Limb (tissue), 2 donors: ENCODE measurements around the gene CEP63.

ENCODE experiments used
- DNase-seq, 2 donors: peaks; one replicate each; pipeline ENCODE4 v3.0.0-alpha.2; 2016; ENCODE audit errors: extremely low spot score in 2 of 2

CEP63 gene

DNA sequence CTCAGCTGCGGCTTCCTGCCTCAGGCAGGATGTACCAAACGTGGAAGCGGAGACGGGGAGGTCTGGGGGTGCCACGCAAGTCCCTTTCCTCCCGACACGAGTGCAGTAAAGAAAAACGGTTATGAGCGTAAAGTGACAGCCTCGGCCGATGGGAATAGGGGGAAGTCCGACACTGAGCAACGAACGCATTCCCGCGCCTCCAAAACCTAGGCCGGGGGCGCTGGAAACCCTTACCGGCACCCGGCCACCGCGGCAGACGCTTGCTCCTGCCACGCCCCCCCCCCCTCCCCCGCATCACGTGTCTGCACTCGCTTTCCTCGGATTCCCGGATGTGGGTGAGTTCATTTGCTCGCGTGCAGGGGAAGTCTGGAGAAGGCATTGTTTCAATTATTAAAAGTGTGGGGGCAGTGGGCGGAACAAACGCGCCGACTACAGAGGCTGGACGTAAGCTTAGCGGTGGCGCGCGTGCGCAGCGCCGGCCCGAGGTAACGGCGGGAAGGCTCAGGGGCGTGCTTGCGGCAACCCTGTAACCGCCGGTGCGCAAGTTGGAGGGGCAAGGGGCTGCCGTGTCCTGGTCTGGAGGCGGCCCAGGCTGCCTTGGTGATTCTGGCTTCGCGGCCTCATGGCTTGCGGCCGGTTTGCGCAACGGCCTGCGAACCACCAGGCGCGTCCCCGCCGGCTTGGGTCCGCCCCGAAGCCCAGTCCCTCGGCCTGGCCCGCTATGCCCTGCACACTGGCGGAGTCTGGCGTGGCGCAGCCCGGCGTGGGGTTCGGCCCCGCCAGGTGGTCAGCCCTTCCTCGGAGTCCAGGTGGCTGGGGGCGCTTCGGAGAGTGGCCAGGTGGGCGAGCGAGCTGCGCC, at the start of gene CEP63, which contains the start of gene ANAPC13:
TSS of gene CEP63 (plus strand) at position 340 of the 859 bp plus-strand sequence. CDS start 9,264 bp downstream, outside the sequence.
TSS of gene ANAPC13 (minus strand) at position 268 of the 859 bp plus-strand sequence. CDS start 3,081 bp downstream, outside the sequence.
- peak; percentile 95 to 97 for DNase-seq

DNA sequence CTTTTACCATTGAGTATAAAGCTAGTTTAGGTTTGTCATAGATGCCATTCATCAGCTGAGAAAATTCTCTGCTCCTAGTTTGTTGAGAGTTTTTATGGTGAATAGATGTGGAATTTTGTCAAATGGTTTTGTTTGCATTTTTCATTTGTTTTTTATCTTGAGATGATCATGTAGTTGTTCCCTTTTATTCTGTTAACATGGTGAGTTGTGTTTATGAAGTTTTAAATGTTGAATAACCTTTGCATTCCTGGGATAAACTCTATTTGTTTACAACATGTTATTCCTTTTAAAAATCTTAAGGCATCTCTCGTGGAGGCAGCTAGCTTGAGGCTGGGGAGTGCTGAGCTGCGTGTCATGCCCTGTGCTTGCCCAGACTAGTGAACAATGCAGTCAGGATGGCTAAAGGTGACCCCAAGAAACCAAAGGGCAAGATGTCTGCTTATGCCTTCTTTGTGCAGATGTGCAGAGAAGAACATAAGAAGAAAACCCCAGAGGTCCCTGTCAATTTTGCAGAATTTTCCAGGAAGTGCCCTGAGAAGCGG, 48.6 kb upstream of the CEP63 start:
- DNase-seq: no peak

DNA sequence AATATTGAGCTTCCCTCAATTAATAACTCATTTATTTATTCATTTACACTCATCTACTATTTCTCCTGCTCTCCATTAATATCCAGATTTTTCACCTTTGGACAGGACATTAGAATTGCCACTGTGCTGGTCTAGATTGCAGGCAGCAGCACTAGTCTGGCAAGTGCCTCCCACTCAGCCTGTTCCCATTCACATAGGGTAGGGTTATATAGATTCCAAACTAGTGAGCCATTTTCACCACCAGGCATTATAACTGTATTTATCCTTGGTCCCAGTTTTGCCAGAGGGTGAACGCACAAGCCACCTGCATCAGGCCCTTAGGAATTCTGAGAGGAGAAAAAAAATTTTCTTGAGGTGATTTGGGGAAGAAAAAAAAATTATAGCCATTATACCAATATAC, 44.5 kb upstream of the CEP63 start:
- DNase-seq: no peak

DNA sequence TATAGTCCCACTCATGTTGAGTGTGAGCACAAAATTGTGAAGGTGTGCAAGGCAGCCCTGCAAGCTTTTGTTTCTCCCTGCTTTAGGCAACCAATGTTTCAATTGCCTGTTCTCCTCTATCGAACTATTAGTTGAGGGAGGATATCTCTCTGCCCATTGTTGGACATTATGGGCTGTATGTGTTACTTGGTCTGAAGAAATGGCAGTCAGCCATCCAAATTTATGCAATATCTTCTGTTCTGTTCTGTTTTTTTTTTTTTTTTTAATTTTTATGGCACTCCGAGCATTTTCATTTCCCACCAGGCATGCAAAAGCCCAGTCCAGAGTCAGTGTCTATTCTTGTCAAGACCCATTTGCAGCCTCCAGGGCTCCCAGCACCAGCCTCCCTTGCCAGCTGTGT, 44.0 kb upstream of the CEP63 start:
- no peak for DNase-seq

DNA sequence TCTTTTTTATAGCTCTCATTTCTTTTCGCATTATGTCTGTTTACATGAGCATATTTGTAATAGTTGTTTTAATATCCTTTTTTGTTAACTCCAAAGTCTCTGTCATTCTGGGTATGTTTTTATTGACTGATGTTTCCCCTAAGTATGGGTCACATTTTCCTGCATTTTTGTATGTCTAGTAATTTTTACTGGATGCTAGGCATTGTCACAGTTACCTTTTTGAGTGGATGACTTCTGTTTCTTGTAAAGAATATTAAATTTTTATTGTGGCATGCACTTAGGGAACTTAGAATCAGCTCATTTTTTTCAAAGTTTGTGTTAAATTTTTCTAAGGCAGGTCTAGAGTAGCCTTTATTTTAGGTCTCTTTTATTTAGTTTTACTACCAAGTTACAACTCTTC, 40.8 kb upstream of the CEP63 start:
- DNase-seq: no peak

DNA sequence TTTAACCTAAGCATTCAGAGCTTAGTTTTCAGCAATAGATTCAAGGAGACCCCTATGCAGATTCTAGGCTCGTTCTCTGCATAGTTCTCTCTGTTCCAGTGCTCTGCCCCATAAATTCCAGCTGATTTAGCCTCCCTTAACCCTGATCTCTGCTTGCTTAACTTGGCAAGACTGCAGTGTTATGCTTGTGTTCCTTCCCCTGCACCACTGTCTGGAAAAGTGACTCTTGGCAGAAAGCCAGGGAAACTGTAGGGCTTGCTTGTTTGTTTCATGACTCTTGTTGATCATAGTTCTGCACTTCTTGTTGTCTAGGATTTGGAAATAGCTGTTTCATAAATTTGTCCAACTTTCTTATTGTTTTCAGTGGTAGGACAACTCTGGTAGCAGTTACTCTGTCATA, 40.2 kb upstream of the CEP63 start:
- no peak for DNase-seq

DNA sequence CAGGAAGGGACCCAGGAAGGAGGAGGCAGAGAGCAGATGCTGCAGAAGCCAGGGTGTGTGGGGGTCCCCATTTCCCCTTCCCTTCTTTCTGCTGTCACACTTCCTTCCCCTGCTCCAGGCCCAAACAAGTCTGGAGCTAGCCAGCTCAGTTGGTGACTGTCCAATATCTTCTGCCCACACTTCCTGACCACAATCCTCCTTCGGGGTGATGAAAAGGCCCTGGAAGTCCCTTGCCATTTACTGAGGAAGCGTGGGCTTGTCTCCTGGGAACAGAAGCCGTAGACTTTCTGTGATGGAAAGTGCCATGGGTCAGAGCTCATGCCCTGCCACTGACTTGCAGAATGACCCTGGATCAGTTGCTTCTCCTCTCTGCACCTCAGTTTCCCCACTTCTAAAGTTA, 39.1 kb upstream of the CEP63 start:
- DNase-seq: no peak

DNA sequence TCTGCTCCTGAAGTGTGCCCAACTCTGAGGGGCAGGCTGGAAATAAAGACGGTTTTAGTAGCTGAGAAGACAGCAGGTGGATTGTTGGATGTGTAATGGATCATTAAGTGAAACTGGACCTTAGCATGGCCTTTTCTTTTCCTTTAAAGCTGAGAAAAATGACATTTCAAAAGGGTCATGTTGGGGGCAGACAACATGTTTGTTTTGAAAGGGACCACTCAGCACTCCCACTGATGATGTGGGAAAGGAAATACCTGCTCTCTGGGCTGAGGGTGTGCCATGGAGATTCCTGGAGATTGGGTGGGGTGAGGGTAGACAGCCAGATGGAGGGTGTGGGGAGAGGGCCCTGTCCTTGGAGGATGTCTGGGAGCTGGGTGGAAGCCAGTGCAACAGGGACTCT, 38.5 kb upstream of the CEP63 start:
- no peak for DNase-seq

DNA sequence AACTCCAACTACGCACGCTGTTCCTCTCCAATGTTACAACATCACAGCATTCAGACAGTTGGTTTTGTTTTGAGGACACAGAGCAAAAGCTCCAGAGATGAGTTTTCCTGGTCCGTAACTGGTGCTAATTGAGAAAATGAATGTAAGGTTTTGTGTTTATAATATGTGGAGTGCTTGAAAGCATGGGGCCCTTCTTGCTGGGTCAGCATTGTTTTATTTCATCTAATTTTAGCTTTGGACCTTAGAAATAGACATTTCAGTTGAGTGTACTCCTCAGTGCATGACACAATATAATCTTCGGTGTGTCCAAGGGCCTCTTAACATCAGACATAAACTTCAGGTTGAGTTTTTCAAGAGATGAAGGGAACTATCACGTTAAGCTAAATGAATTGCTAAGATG, 37.2 kb upstream of the CEP63 start:
- no peak for DNase-seq

DNA sequence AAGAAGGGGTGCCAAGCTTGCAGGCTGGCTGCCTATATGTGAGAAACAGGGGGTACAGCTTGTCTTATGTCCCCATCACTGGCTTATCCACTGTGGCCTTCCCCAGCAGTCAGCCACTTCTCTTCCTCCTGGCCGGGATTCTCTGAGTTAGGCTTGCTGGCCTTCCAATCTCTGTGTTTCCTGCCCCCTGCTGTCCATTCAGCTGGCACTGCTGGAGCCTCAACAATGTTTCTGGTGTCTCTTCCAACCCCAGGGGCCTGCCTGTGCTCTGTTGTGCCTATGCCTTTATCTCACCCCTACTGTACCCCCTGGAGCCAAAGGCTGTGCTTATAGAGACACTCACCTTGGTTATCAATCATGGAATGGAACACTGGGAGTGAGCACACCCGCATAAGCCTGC, 36.6 kb upstream of the CEP63 start:
- DNase-seq: no peak

DNA sequence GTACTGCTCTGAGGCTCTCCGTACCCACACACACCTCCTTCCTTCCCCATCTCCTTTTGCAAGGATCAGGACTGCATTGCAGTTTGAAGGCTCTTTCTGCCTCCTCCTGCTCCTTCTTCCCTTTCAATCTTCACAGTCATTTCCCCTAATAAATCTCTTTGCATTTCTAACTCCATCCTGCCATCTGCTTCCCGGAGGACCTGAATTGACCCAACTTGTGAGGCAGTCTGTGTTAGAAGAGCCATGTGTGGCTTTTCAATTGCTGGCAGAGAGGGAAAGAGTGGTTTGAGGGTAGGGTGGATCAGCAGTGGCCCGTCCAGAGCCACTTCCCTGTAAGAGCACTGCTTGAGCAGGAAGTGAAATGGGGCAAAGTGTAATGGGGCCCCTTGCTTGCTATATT, 35.9 kb upstream of the CEP63 start:
- no peak for DNase-seq

DNA sequence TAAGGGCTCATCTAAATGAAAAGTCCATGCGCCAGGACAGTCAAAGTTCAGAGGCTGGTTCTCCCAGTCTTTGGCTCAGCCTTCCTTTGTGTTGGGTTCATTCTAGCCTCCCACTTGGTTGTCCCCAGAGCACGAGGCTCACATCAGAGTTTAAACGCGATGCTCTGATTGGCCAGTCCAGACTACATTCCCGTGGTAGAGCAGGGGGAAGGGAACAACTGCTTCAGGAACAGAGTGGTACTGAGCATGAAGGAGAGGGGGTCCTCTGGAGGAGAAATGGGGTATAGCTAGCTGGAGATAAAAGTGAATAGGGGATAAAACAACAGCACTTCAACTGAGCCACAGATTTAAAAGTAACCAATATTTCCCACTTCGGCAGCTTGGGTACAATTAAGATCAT, 32.2 kb upstream of the CEP63 start:
- DNase-seq: no peak

DNA sequence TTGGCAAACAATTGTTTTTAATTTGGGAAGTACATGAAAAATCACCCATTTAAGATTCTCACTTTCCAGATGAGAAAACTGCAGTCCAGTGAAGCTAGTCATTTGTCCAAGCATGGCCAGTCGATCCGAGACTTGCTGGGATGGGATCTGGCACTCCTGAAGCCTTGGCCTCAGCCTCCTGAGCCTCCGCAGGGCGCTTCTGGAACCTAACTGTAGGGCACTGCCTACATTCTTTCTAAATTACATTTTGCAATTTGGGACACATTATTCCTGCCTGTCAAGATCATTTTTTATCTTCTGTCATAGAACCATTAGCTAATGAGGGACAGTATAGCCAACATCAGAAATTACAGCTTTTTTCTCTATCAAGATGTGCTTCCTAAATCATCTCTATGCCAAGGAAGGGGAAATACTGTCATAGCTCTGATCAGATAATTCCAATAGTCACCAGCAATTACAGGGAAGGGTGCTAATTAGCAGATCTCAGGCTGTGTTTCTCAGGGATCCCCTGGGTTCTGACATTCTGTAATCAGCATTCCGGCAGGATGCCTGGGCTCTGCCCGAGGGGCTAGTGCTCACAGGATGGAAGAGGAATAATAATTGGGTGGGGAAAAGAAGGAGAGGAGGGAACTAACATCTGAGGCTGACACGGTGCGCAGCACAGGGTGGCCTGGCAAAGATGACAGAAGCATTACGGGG, 28.3 kb upstream of the CEP63 start:
- DNase-seq: no peak

DNA sequence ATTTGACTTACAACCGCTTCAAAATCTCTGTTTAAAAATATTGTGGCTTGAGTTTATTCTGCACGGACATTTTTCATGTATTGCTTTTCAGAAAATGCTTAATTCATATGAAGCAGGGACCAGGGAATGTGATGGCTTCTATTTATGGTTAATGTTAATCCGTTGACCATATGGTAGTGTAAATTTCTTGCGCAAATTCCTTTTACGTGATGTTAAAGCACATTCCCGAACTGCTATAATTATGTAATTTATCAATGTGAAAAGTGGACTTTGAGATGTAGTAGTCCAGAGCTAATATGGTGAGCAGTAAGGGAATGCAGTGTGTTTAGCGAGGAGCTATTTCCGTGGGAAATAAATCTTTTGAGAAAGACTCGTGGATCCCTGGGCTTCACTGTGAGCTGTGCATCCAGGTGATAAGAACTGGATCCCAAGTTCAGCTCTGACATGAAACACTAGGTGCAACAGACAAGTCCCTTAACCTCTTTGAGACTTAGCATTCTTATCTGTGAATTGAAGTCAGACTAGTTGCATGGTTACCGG, 27.4 kb upstream of the CEP63 start:
- no peak for DNase-seq

DNA sequence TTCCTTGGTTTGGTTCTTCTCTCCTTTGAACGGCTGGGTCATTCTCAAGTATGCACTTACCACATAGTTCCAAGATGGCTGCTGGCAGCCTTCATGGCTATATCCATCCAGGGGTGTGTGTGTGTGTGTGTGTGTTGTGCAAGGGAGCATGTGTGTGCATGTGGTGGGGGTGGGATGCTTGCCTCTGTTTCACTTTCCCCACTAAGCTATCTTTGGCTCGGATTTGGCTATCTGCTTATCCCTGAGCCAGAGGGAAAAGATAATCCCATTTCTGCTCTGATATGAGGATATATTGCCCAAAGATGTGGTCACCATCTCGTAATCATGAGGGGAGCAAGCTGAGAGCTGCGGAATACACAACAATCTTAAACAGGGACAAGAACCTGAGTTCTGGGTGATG, 26.3 kb upstream of the CEP63 start:
- no peak for DNase-seq

DNA sequence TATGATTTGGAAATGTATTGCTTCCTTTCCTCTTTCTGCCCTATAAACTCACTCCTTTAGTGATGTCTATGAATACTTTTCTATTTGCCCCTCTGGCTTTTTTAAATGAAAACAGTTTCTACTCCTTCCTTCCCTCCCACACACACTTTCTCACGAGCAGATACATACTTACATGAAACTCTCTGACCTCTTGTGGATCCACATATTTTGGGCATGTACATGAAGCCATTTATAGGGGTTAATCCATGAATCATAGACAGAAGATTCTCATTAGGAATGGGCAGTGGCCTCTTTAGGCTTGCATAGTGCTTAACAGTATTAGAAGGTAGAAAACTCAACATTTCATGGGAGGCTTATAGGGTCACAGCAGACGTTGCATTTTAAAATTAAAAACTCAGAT, 24.9 kb upstream of the CEP63 start:
- no peak for DNase-seq

DNA sequence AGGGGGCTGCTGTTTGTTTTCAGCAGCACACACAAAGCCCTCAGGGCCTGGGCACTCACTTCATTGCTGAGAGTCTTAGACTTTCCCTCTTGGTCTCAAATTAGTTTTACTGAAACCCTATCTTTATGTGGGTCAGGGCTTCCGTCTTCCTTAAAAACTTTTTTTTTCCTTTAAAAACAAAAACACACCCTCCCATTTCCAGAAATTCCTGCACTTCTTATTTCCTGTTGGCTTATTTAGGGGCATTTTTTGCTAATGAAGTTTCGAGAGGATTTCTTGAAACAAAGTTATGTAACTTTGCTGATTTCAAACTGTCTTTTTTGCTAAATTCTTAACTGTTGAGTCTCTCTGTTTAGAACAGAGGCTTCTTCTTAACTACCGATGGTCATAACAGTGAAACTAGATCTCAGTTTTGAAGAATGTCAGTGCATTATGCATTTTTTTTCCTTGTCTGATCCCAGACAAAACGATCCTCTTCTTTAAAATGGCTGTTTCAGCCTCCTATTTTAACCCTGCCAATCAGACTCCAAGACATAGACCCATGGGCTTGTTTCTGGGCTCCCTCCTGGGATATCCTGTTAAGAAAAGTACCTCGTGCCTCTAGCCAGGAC, 23.4 kb upstream of the CEP63 start:
- peak in 1 of 2 donors; percentile 46 for DNase-seq

DNA sequence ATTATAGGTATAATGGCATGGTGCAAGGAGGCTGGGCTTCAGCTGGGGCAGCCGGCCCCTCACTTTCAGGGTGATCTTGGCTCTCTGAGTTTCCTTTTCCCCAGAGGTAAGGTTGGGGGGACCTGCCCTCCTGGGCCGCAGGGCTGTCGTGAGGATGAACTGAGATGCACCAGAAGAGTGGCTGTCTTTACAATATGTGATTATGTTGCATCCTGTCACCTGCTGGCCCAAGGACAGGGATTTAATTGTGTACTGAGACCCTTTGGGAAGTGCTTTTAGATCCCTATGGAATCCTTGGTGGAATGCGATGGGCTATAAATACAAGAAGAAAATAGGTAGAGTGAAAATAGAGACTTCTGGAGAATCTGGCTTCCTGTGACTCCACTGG, 22.2 kb upstream of the CEP63 start:
- DNase-seq: peak in 1 of 2 donors; percentile 28

DNA sequence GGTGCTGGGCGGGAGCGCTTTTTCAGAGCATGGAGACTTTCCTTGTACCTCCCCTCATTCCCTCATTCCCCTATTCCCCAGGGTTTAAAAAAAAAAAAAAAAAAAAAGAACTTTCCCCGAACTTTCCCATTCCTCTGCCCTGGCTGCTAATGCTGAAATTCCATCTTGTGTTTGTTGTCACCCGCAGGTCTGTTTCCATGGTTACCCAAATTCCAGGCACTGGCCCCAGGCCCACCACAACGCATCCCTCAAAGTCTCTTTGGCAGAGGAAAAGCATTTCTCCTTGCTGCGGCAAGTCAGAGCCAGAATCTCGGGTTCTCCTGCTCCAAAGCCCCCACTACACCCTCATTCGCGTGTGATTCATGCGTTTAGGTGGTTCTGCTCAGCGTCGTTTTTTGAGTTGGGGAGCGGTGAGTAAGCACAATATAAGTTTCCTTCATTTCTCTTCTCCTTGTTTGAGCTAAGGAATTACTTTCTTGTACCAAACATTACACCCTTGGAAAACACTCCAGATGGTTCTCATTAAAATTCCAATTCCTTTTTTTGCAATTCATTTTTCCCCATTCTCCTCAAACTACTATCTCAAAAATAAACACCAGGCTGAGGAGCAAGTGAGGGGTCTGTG, 21.7 kb upstream of the CEP63 start:
- peak; percentile 92 to 93 for DNase-seq

DNA sequence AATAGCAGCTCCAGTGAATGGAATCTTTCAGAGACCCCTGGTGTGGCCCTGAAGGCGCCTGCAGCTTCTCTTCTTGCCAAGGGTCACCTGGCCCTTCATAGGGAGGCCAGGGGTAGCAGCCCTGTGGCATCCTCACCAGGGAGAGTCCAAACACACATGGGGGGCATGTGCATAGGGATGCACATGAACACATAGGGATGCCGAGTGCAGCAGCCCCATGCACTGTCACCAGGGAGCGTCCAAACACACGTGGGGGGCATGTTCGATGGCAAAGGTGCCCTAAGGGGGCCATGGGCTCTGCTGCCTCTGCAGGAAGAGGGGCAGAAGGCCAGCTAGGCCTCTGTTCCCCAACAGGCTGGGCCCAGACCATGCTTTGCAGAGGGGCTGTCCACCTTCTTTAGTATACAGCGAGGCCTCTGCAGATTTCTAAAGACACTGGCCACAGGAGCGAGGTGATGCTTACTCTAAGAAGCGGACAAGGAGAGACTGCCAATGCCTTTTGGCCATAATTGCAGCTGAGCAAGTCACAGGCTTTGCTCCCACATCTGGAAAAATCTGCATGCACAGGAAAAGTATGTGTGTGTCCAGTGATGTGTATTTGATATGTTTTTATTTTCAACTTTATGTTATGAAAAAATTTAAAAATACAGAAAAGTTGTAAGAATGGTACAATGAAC, 21.0 kb upstream of the CEP63 start:
- peak; percentile 35 to 47 for DNase-seq

DNA sequence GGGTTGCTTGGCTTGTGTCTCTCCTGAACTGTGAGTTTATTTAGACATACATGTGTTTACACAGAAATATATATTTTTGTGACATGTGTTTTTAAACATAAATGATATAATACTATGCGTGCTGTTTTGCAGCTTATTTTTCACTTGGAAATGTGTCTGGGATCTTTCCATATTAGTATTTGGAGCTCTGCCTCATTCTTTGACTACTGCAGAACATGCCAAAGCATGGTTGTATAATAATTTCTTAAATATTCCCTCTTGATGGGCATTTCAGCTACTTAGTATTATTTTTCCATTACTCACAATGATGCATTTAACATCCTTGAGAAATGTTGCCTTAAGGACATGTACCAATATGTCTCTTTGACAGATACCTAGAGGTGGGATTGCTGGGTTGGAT, 19.5 kb upstream of the CEP63 start:
- DNase-seq: peak in 1 of 2 donors; percentile 51
